Nephron progenitor cell (in vitro differentiated cells): ENCODE results near the gene DUSP15.
A peak's percentile ranks its signal among the peaks of the same experiment; 100 is the strongest.
"Not testable (repeated sequence)": the region's sequence is repeated elsewhere in the genome, so short reads cannot be mapped to it uniquely, and the experiment has no call there.

Source experiments
- DNase-seq: peaks from one replicate; pipeline ENCODE4 v3.0.0; 2021
- H3K27ac Mint-ChIP-seq: 2 replicates; pipeline ENCODE4 v1.8.0; 2021; ENCODE audit warnings: mild to moderate bottlenecking, moderate library complexity, mixed read lengths
- H3K27me3 Mint-ChIP-seq: 2 replicates; pipeline ENCODE4 v1.8.0; 2021; ENCODE audit warnings: mild to moderate bottlenecking, low read depth, mixed read lengths; ENCODE audit not compliant: poor library complexity
- H3K36me3 Mint-ChIP-seq: 2 replicates; pipeline ENCODE4 v1.8.0; 2021; ENCODE audit warnings: low read depth, mixed read lengths
- H3K4me1 Mint-ChIP-seq: 2 replicates; pipeline ENCODE4 v1.8.0; 2021; ENCODE audit warnings: mixed read lengths
- H3K4me3 Mint-ChIP-seq: 2 replicates; pipeline ENCODE4 v1.8.0; 2021; ENCODE audit warnings: mild to moderate bottlenecking, moderate library complexity, mixed read lengths
- H3K9me3 Mint-ChIP-seq: 2 replicates; pipeline ENCODE4 v1.8.0; 2021; ENCODE audit warnings: mild to moderate bottlenecking, moderate library complexity, mixed read lengths
- TF ChIP-seq, protein P1 (sequence below): fragments of 200-600 bp; sonication (generic); IDR thresholded peaks from 2 replicates; pipeline ENCODE4 v1.5.0; 2021; ENCODE audit warnings: antibody characterized with exemption

DUSP15 gene, protein sequence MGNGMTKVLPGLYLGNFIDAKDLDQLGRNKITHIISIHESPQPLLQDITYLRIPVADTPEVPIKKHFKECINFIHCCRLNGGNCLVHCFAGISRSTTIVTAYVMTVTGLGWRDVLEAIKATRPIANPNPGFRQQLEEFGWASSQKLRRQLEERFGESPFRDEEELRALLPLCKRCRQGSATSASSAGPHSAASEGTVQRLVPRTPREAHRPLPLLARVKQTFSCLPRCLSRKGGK

DNA sequence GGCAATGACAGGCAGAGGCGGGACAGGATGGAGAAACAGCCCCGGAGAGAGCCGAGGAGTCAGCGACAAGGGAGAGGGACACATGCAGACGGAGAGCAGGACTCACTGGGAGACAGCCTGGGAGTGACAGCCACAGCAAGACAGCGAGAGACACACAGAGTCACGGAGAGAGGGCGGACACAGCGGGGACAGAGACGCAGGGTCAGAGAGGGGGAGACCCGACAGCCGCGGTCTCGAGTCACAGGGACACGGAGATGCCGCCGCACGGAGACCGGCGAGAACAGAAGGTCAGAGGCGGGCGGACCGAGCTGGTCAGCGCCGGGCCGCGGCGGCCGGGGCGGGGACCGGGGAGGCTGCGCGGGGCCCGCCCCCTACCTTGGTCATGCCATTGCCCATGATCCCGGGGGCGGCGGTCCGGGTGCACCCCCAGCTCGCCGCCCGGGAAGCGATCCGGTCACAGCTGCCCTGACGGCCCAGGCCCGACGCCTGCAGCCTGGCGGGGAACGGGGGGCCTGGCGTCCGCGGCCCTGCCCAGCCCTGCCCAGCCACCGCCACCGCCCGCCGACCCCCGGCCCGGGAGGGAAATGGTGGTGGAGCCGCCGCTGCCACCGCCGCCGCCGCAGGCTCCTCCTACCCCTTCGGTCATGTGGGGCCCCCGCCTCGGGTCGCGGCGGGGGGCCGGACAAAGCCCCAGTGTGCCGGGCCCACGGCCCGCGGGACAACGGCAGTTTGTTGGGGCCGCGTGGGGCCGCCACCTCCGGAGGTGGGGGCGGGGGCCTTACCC, at the start of gene DUSP15, which contains the start of gene TTLL9:
DUSP15 (minus strand) TSS at position 586 of the 784 bp plus-strand sequence; CDS start at position 396, 190 bp downstream.
TTLL9 (plus strand) TSS at position 693 of the 784 bp plus-strand sequence. CDS start 493 bp downstream, outside the sequence.
- Mint-ChIP-seq H3K4me1 (peaks cover 54% of the 10 kb centered on the region), H3K27me3 (peaks cover 11% of the 10 kb centered on the region), H3K27ac (peak within 1 kb of the TSS; percentile 61), H3K4me3 (peak within 1 kb of the TSS; percentile 99), H3K9me3 (no peaks in the 10 kb centered on the region), H3K36me3 (peaks cover 13% of the 10 kb centered on the region)
- TF ChIP-seq, protein P1, sequence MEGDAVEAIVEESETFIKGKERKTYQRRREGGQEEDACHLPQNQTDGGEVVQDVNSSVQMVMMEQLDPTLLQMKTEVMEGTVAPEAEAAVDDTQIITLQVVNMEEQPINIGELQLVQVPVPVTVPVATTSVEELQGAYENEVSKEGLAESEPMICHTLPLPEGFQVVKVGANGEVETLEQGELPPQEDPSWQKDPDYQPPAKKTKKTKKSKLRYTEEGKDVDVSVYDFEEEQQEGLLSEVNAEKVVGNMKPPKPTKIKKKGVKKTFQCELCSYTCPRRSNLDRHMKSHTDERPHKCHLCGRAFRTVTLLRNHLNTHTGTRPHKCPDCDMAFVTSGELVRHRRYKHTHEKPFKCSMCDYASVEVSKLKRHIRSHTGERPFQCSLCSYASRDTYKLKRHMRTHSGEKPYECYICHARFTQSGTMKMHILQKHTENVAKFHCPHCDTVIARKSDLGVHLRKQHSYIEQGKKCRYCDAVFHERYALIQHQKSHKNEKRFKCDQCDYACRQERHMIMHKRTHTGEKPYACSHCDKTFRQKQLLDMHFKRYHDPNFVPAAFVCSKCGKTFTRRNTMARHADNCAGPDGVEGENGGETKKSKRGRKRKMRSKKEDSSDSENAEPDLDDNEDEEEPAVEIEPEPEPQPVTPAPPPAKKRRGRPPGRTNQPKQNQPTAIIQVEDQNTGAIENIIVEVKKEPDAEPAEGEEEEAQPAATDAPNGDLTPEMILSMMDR = no peak
- peak; percentile 76 for DNase-seq

DNA sequence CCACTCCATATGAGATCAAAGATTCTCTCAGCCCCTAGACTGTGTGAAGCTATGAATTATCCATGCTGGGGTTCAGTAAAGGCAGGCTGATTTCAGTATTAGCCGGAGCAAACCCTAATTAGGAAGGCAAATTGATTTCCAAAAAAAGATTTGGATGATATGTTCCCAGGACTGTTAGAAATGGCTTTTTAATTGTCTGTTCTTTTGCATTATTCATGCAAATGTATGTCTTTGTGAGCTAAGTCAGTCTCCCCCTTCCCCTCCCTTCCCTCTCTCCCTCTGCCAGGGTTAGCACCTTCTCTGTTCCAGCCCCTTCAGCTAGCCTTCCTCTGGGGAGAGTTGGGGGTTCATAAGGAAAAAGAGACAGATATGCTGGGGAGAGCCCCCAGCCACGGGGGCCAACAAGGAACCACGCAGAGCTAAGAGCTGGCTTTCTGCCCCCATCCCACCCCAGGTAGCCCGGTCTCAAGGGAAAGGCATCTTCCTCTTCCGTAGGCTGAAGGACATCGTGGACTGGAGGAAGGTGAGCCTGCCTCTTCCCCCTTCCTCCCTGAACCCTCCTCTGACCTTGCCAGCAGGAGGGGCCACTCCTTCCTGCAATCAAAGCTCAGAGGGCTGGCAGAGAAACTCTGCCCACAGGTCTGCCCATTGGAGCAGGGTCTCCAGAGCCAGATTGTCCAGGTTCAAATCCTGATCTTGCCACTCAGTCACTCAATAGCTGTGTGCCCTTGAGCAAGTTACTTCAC, 49.3 kb upstream of the DUSP15 start:
- H3K4me3 Mint-ChIP-seq = no peak overlapping the region
- no peak overlapping the region for H3K27ac Mint-ChIP-seq
- H3K27me3 Mint-ChIP-seq = peaks cover 9% of the 10 kb centered on the region
- TF ChIP-seq, protein P1 = no peak
- H3K9me3 Mint-ChIP-seq = peaks cover 8% of the 10 kb centered on the region
- H3K36me3 Mint-ChIP-seq = no peaks in the 10 kb centered on the region
- peaks cover 45% of the 10 kb centered on the region for H3K4me1 Mint-ChIP-seq
- no peak for DNase-seq

DNA sequence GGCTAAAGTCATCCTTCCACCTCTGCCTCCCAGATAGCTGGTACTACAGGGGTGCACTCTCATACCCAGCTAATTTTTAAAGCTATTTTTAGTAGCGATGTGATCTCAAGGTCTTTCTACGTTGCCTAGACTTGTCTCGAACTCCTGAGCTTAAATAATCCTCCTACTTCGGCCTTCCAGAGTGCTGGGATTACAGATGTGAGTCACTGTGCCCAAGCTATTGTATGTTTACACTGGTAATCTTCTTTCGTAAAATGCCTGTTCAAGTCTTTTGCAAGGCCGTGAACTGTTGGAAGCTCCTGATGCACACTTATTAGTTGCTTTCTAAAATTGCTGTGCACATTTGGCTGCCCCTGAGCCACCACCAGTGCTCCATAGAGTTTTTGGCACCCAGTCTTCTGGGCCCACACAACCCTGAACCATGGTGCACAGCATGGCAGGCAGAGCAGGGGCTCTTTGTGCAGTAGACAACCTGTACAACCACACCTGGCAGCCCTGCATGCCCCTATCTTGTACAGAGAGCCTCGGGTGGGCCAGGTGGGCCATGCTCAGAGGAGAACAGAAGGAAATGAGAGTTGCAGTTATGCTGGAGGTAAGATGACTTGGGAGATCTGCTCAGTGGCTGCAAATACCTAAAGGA, 48.3 kb upstream of the DUSP15 start:
- Mint-ChIP-seq H3K4me3 (no peak overlapping the region), H3K4me1 (peaks cover 45% of the 10 kb centered on the region), H3K27me3 (peaks cover 4% of the 10 kb centered on the region), H3K9me3 (peaks cover 8% of the 10 kb centered on the region), H3K36me3 (no peaks in the 10 kb centered on the region), H3K27ac (peak overlapping the region; percentile 66)
- DNase-seq = no peak
- TF ChIP-seq, protein P1 = no peak

DNA sequence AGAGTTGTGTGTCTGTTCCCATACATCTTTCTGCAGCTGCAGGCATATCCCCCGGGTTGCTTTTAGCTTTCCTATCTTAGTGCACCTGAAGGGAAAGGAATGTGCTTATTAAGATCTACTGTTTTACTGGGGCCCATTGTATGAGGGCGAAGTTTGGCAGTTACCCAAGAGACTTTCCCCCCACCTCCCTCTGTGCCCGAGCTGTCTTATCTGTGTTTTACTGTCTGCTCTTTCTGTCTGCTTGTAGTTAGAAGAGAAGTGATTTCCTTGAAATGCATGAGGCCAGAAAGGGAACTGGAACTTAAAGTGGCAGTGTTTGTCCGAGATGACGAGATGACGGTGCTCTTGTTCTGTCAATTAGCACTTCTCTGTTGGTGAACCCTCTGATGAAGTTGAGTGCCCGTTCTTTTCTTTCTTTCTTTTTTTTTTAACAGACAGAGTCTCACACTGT, 47.7 kb upstream of the DUSP15 start:
- H3K4me3 Mint-ChIP-seq, H3K36me3 Mint-ChIP-seq, H3K27me3 Mint-ChIP-seq, DNase-seq, H3K9me3 Mint-ChIP-seq: not testable (repeated sequence)
- peak overlapping the region; percentile 66 for H3K27ac Mint-ChIP-seq
- peaks cover 45% of the 10 kb centered on the region for H3K4me1 Mint-ChIP-seq

DNA sequence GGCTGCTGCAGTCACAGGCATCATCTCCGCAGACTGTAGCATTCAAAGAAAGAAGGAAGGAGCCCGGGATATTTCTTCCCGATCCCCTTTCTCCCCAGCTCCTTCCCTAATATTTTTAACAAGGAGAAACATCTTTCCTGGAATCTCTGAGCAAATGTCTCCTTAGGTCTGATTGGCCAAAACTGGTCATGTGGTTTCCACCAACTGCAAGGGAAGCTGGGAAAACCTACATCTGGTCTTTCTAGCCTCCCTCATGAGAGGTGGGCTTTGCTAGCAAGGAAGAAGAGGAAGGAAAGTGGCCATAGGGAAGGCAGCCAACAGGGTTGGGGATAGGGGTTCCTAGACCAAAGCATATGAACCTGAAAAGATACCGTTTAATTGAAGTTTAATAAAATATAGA, 46.4 kb upstream of the DUSP15 start:
- no peaks in the 10 kb centered on the region for H3K36me3 Mint-ChIP-seq
- TF ChIP-seq, protein P1 = no peak
- H3K4me1 Mint-ChIP-seq = peaks cover 46% of the 10 kb centered on the region
- peaks cover 3% of the 10 kb centered on the region for H3K27me3 Mint-ChIP-seq
- H3K27ac Mint-ChIP-seq = no peak overlapping the region
- no peak overlapping the region for H3K4me3 Mint-ChIP-seq
- H3K9me3 Mint-ChIP-seq = peaks cover 8% of the 10 kb centered on the region
- DNase-seq = no peak
